Activated T-cell treated with anti-CD3 and anti-CD28 coated beads, Interleukin-2, amount 50 U/mL, for 4 hours (primary cell): ENCODE measurements around the gene POLR2M. TPM values are rescaled to one million over a fixed set of nuclear protein-coding genes. Genes with fewer than 3 reads are reported as not detected.

Experiments used
- ATAC-seq, 2 donors: fragments of 200-7000 bp; cut with Tn5 transposase; one replicate each; pipeline ENCODE4 v1.10.0; 2021
- DNase-seq: peaks from one replicate; pipeline ENCODE4 v3.0.0-alpha.2; 2020
- H3K27me3 Mint-ChIP-seq: one replicate; pipeline ENCODE4 v1.8.0; 2021; ENCODE audit warnings: low read depth, mixed read lengths
- H3K36me3 Mint-ChIP-seq: one replicate; pipeline ENCODE4 v1.8.0; 2022; ENCODE audit warnings: mixed read lengths; ENCODE audit not compliant: insufficient read depth
- H3K4me1 Mint-ChIP-seq: one replicate; pipeline ENCODE4 v1.8.0; 2021; ENCODE audit warnings: low read depth, mixed read lengths
- H3K4me3 Mint-ChIP-seq: one replicate; pipeline ENCODE4 v1.8.0; 2021; ENCODE audit warnings: mild to moderate bottlenecking, moderate library complexity, mixed read lengths
- H3K9me3 Mint-ChIP-seq: one replicate; pipeline ENCODE4 v1.8.0; 2021; ENCODE audit warnings: mixed read lengths
- total RNA-seq, 3 donors: library from RNA; stranded (reverse); gene quantifications; one replicate each; pipeline ENCODE4 v1.2.1, GENCODE V29; 2021

POLR2M gene
- total RNA-seq, 3 donors from 2014 or later: 69.4 to 80.3 (median 74.1) TPM

GRCh38 chr15:57705746-57706404, 639 bp upstream of the POLR2M start:
- Mint-ChIP-seq H3K4me3 (peak overlapping the region; percentile 94), H3K36me3 (peaks cover 16% of the 10 kb centered on the region), H3K4me1 (peaks cover 68% of the 10 kb centered on the region), H3K27me3 (no peaks in the 10 kb centered on the region), H3K9me3 (no peaks in the 10 kb centered on the region)
- peak in 1 of 2 donors; percentile 1 for ATAC-seq
- DNase-seq: no peak

GRCh38 chr15:57708047-57708446, 1.5 kb downstream of the POLR2M start:
- Mint-ChIP-seq H3K36me3 (peaks cover 28% of the 10 kb centered on the region), H3K4me1 (peaks cover 73% of the 10 kb centered on the region), H3K4me3 (peak overlapping the region; percentile 94), H3K27me3 (no peaks in the 10 kb centered on the region), H3K9me3 (no peaks in the 10 kb centered on the region)
- no peak for ATAC-seq
- DNase-seq: no peak

- no peak for ATAC-seq
- DNase-seq: no peak
- Mint-ChIP-seq H3K9me3 (no peaks in the 10 kb centered on the region), H3K27me3 (no peaks in the 10 kb centered on the region), H3K4me1 (peaks cover 7% of the 10 kb centered on the region), H3K4me3 (no peak overlapping the region), H3K36me3 (peaks cover 48% of the 10 kb centered on the region)
These were observed 11.8 kb downstream of the POLR2M start for GRCh38 chr15:57718309-57718708.

GRCh38 chr15:57720867-57721266, 14.4 kb downstream of the POLR2M start:
- H3K4me3 Mint-ChIP-seq: no peak overlapping the region
- ATAC-seq: no peak
- no peaks in the 10 kb centered on the region for H3K27me3 Mint-ChIP-seq
- no peaks in the 10 kb centered on the region for H3K9me3 Mint-ChIP-seq
- H3K4me1 Mint-ChIP-seq: peaks cover 2% of the 10 kb centered on the region
- DNase-seq: no peak
- H3K36me3 Mint-ChIP-seq: peaks cover 44% of the 10 kb centered on the region

- H3K27me3 Mint-ChIP-seq: no peaks in the 10 kb centered on the region
- H3K36me3 Mint-ChIP-seq: peaks cover 28% of the 10 kb centered on the region
- DNase-seq: no peak
- no peaks in the 10 kb centered on the region for H3K4me1 Mint-ChIP-seq
- H3K4me3 Mint-ChIP-seq: no peak overlapping the region
- ATAC-seq: no peak
- H3K9me3 Mint-ChIP-seq: no peaks in the 10 kb centered on the region
These were observed 19.9 kb downstream of the POLR2M start for GRCh38 chr15:57726411-57726810.

GRCh38 chr15:57727031-57727430, 20.5 kb downstream of the POLR2M start:
- H3K36me3 Mint-ChIP-seq: peaks cover 28% of the 10 kb centered on the region
- H3K9me3 Mint-ChIP-seq: no peaks in the 10 kb centered on the region
- ATAC-seq (no peak), DNase-seq (no peak)
- no peaks in the 10 kb centered on the region for H3K27me3 Mint-ChIP-seq
- no peak overlapping the region for H3K4me3 Mint-ChIP-seq
- no peaks in the 10 kb centered on the region for H3K4me1 Mint-ChIP-seq

- Mint-ChIP-seq H3K36me3 (peaks cover 18% of the 10 kb centered on the region), H3K9me3 (no peaks in the 10 kb centered on the region), H3K27me3 (no peaks in the 10 kb centered on the region), H3K4me3 (no peak overlapping the region), H3K4me1 (peaks cover 5% of the 10 kb centered on the region)
- DNase-seq (no peak), ATAC-seq (no peak)
These were observed 21.9 kb downstream of the POLR2M start for GRCh38 chr15:57728436-57728835.

GRCh38 chr15:57730876-57731275, 24.4 kb downstream of the POLR2M start:
- no peak for ATAC-seq
- Mint-ChIP-seq H3K4me3 (no peak overlapping the region), H3K27me3 (no peaks in the 10 kb centered on the region), H3K4me1 (peaks cover 5% of the 10 kb centered on the region), H3K36me3 (peaks cover 8% of the 10 kb centered on the region), H3K9me3 (no peaks in the 10 kb centered on the region)
- DNase-seq: no peak

GRCh38 chr15:57731530-57732103, 25.1 kb downstream of the POLR2M start:
- DNase-seq (no peak), ATAC-seq (no peak)
- no peaks in the 10 kb centered on the region for H3K27me3 Mint-ChIP-seq
- H3K36me3 Mint-ChIP-seq: peaks cover 8% of the 10 kb centered on the region
- H3K4me1 Mint-ChIP-seq: peaks cover 5% of the 10 kb centered on the region
- H3K4me3 Mint-ChIP-seq: no peak overlapping the region
- no peaks in the 10 kb centered on the region for H3K9me3 Mint-ChIP-seq

GRCh38 chr15:57732526-57733331, 26.2 kb downstream of the POLR2M start:
- peak; percentile 30 for DNase-seq
- no peaks in the 10 kb centered on the region for H3K27me3 Mint-ChIP-seq

GRCh38 chr15:57734860-57735259, 28.3 kb downstream of the POLR2M start:
- Mint-ChIP-seq H3K27me3 (no peaks in the 10 kb centered on the region), H3K4me3 (no peak overlapping the region), H3K36me3 (peaks cover 4% of the 10 kb centered on the region), H3K9me3 (no peaks in the 10 kb centered on the region), H3K4me1 (peaks cover 8% of the 10 kb centered on the region)
- ATAC-seq: no peak
- no peak for DNase-seq

More at GRCh38 chr15:57732526-57733331, 26.2 kb downstream of the POLR2M start:
- ATAC-seq: peak in 1 of 2 donors; percentile 48
- Mint-ChIP-seq H3K4me1 (peaks cover 8% of the 10 kb centered on the region), H3K36me3 (peaks cover 4% of the 10 kb centered on the region), H3K4me3 (no peak overlapping the region), H3K9me3 (no peaks in the 10 kb centered on the region)

- ATAC-seq (no peak), DNase-seq (no peak)
- H3K27me3 Mint-ChIP-seq: no peaks in the 10 kb centered on the region
- peaks cover 4% of the 10 kb centered on the region for H3K36me3 Mint-ChIP-seq
- H3K9me3 Mint-ChIP-seq: no peaks in the 10 kb centered on the region
- peaks cover 8% of the 10 kb centered on the region for H3K4me1 Mint-ChIP-seq
- H3K4me3 Mint-ChIP-seq: no peak overlapping the region
These were observed 28.9 kb downstream of the POLR2M start for GRCh38 chr15:57735431-57735830.

GRCh38 chr15:57735891-57736290, 29.4 kb downstream of the POLR2M start:
- Mint-ChIP-seq H3K27me3 (no peaks in the 10 kb centered on the region), H3K4me1 (peaks cover 8% of the 10 kb centered on the region), H3K36me3 (peaks cover 4% of the 10 kb centered on the region), H3K9me3 (no peaks in the 10 kb centered on the region), H3K4me3 (no peak overlapping the region)
- ATAC-seq: no peak
- DNase-seq: no peak

- Mint-ChIP-seq H3K27me3 (no peaks in the 10 kb centered on the region), H3K36me3 (peaks cover 4% of the 10 kb centered on the region)
These were observed 30.1 kb downstream of the POLR2M start for GRCh38 chr15:57736591-57736990.

More at GRCh38 chr15:57736591-57736990, 30.1 kb downstream of the POLR2M start:
- no peak for ATAC-seq
- DNase-seq: no peak
- peaks cover 8% of the 10 kb centered on the region for H3K4me1 Mint-ChIP-seq
- no peaks in the 10 kb centered on the region for H3K9me3 Mint-ChIP-seq
- no peak overlapping the region for H3K4me3 Mint-ChIP-seq
